ENCODE results near the gene ATP11A.

The ATP11A gene

DNA sequence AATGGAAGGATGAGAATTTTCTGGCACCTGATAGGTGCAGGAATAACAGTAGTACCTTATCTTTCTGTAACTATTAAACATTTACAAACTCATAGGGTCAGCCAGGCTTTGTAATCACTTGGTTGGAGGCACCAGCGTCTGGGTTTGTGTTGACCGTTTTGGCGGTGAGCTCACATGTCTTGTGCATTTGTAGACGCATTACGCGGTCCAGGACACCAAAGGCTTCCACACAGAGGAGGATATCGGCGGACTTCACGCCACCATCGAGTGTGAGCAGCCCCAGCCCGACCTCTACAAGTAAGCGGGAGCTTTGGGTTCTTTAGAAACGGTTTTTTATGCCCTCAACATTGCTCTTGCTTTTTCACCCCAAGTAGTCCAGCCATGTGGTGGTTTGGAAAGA lies 129.3 kb downstream of the ATP11A start:
- DNase-seq (ENCODE audit: low spot score) = no peak

DNA sequence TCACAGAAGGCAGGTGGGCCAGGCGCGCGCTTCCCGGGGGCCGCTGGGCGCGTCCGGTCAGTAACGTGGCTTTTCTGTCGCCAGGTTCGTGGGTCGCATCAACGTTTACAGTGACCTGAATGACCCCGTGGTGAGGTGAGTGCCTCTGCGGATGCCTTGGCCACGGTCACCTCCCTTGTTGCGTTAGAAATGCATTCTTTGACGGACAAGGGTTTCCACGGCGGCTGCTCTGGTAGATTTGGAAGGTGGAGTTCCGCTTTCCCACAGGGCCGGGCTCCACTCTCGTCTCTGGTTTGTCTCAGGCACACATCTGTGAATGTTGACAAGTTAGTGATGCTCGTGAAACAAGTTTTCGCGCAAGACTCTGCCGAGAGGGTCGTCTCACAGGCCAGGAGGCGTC lies 130.0 kb downstream of the ATP11A start:
- no peak for DNase-seq (ENCODE audit: low spot score)

DNA sequence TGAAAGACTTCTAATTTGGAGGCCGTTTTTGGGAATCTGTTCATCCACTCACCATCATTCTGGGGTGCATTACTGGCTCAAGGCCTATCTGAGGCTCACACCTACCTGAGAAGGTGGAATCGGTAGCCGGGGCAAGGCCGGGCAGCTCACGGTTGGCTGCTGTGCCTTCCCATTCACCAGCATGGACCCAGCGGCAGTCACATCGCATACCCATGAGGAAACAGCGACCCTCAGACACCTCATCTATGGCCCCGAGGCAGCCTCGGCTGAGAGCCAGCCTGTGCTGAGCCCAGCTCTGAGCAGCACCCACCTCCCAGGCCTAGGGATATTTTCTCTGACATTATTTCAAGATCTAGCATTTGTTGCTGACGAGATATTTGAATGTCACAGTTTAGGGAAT lies 130.5 kb downstream of the ATP11A start:
- no peak for DNase-seq (ENCODE audit: low spot score)

DNA sequence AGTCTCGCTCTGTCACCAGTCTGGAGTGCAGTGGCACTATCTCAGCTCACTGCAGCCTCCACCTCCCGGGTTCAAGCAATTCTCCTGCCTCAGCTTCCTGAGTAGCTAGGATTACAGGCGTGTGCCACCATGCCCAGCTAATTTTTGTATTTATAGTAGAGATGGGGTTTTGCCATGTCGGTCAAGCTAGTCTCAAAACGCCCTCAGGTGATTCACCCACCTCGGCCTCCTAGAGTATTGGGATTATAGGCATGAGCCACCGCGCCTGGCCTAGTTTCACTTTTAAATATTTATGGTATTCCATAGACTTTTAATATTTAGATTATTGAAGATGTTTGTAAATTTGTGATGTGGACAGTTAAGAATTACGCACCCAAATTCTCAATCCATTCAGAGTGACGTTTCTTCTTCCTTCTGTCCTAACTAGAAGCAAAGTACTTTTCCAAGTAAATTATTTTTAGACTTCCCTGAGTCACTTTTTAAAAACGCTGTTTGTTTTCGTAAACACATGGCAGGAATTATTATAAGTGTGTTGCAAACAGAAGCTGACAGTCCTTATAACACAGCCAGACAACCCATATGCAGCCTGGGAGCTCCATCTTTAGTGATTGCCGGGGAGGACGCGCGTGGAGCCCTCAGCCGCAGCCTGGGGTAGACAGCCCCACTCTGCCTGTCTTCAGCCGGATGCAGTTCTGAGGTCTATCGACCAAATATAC lies 131.7 kb downstream of the ATP11A start:
- no peak for DNase-seq (ENCODE audit: low spot score)

DNA sequence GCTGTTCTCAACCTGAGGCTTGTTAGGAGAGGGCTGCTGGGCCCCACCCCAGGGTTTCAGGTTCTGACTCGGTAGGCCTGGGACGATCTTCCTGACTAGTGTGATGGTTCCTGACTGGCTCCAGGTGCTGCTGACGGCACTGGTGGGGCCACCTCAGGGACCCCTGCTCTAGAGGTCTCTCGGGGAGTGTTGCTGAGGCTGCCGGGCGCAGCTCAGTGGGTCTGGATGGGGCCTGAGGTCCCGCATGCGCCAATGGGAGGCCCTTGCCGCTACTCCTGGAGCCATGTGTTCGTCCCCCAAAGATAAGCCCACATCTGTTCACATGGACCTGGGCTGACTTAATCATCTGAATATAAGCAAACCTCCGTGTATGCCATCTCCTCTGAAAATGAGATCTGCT lies 133.0 kb downstream of the ATP11A start:
- no peak for DNase-seq (ENCODE audit: low spot score)

GRCh38 chr13:112824429-112824828 lies 134.6 kb downstream of the ATP11A start:
- no peak for DNase-seq (ENCODE audit: low spot score)

- DNase-seq (ENCODE audit: low spot score) = no peak
These were observed 135.2 kb downstream of the ATP11A start for GRCh38 chr13:112825071-112825470.

DNA sequence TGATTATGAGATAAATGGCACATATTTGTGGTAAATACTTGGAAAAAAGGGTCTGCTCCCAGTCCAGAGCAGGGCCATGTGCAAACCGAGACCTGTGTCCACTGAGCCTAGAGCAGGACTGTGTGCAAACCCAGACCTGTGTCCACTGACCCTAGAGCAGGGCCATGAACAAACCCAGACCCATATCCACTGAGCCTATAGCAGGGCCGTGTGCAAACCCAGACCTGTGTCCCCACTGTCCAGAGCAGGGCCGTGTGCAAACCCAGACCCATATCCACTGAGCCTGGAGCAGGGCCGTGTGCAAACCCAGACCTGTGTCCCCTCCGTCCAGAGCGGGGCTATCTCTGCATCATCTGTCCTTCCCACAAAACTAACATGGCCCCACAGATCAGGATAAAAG lies 136.0 kb downstream of the ATP11A start:
- DNase-seq (ENCODE audit: low spot score) = no peak

GRCh38 chr13:112826565-112826964 lies 136.7 kb downstream of the ATP11A start:
- DNase-seq (ENCODE audit: low spot score) = no peak

- no peak for DNase-seq (ENCODE audit: low spot score)
These were observed 138.4 kb downstream of the ATP11A start for GRCh38 chr13:112828082-112828699.

DNA sequence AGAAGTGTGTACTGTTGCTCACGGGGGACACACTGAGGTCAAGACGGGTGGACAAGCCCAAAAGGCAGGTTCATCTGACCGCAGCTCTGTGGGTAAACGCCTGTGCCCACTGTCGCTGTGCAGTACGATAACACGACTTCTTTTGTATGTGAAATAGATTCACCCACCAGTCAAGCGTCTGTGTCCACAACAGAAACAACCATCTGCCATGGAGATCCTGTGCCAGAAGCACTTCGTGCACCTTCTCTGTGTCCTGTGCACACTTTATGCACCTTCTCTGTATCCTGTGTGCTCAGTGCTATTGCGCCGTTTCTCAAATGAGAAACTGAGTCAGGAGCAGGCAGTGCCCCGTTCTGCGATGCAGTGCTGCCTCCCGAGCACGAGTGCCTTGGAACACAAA lies 138.9 kb downstream of the ATP11A start:
- no peak for DNase-seq (ENCODE audit: low spot score)

- no peak for DNase-seq (ENCODE audit: low spot score)
These were observed 141.4 kb downstream of the ATP11A start for GRCh38 chr13:112831196-112831595.

DNA sequence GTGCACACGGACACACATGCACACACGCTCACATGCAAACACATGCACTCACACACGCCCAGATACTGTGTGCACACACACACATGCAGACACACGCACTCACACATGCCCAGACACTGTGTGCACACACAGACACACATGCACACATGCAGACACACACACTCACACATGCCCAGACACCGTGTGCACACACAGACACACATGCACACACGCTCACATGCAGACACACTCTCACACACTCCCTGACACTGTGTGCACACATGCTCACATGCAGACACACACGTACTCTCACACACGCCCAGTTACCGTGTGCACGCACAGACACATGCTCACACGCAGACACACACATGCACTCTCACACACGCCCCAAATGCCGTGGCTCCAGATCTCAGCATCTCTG lies 142.0 kb downstream of the ATP11A start:
- no peak for DNase-seq (ENCODE audit: low spot score)

- DNase-seq (ENCODE audit: low spot score) = no peak
These were observed 143.0 kb downstream of the ATP11A start for GRCh38 chr13:112832811-112833210.

GRCh38 chr13:112833551-112834257 lies 143.9 kb downstream of the ATP11A start:
- DNase-seq (ENCODE audit: low spot score) = no peak

- DNase-seq (ENCODE audit: low spot score) = no peak
These were observed 145.5 kb downstream of the ATP11A start for GRCh38 chr13:112835344-112835743.

DNA sequence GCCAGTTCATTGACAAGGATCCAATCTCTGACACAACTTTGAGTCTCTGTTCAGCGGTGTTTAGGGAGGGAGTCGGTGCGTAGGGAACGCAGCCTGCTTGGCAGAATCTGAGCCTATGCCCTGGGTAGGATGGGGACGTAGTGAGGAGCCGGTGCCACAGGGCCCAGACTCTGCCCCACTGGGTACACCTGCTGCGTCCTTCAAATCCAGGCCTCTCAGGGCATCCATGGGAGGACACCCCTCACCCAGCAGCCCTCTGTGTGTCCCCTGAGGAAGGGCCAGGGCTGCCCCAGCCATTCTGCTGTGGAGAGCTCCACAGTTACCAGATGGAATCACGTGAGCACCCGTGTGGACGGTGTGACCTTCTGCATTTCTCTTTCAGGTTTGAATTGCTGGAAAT lies 146.0 kb downstream of the ATP11A start:
- DNase-seq (ENCODE audit: low spot score) = no peak

GRCh38 chr13:112836940-112837339 lies 147.1 kb downstream of the ATP11A start:
- no peak for DNase-seq (ENCODE audit: low spot score)

DNA sequence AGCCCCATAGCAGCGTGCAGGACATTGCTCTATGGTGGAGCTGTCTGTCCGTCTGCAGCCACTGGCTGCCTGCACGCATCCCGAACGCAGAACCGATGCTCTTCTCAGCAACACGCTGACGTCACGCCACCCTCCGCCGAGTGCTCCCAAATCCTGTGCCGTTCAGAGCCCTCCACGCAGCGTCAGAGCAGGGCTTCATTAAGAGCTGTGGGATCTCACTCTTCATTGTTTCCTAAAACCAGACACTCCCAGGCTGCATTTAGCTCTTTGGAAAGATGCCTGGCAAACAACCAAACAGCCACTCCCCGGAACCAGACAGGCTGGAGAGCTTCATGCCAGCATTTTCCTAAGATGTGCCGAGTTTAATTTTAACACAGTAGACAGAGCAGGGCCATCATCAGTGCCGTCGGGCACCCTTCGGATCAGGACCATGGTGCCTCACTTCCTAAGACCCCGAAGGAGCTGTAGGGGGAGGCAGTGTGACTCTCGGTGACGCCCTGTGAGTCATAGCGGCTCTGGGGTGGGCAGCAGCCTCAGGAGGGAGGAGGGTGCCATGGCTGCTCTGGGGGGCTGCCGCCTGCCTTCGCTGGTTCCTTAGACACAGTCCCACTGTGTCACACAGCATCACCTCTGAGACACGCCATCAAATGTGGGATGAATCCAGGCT lies 147.7 kb downstream of the ATP11A start:
- DNase-seq (ENCODE audit: low spot score) = no peak

DNA sequence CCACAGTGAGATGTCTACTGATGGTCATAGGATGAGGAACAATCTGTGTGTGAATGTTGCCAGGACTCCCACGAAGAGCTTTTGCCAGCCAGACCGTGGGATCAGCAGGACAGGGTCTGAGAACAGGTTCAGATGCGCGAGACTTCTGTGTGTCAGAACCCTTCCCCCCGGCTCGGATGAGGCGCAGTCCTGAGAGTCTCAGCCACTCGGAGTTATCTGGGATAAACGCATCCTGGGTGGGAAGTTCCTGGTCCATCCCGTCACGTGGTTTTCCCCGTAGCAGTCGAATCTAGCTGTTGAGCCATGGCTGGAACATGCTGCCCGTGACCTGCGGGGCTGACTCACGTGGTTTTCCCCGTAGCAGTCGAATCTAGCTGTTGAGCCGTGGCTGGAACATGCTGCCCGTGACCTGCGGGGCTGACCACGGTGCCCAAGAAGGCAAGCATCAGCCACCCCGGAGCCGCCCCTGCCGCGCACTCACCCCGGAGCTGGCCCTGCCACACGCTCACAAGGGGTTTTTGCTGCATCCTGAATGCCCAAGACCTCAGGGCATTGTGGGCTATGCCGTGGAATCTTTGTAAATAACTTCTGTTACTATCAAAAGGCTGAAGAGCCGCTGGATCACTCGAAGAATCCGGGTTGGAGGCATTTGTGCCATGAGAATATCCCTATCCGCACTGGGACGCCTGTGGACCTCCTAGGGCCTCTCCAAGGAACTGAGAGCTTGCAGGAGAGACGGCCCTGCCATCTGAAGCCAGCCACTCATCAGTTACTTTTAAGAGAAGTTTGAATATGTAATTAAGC lies 148.4 kb downstream of the ATP11A start:
- DNase-seq (ENCODE audit: low spot score) = no peak

GRCh38 chr13:112838842-112839117 lies 148.9 kb downstream of the ATP11A start:
- DNase-seq (ENCODE audit: low spot score) = no peak
